NCI-H774 (cell line): Measurements from ENCODE around the gene TYMS.
"Not testable (repeated sequence)": the region's sequence is repeated elsewhere in the genome, so short reads cannot be mapped to it uniquely, and the experiment has no call there.

Experiments used
- DNase-seq: peaks from one replicate; lab custom pipeline; 2025; lab: John Stamatoyannopoulos, UW

TYMS gene

GRCh38 chr18:678482-679182 lies 21.2 kb downstream of the TYMS start:
- DNase-seq: no peak

- no peak for DNase-seq
Observed at GRCh38 chr18:679516-679915, 22.1 kb downstream of the TYMS start.

- no peak for DNase-seq
Observed at GRCh38 chr18:680392-680791, 22.9 kb downstream of the TYMS start.

GRCh38 chr18:681985-682384 lies 24.5 kb downstream of the TYMS start:
- DNase-seq: no peak

GRCh38 chr18:682416-682815 lies 25.0 kb downstream of the TYMS start:
- not testable (repeated sequence) for DNase-seq

- DNase-seq: no peak
Observed at GRCh38 chr18:682833-683232, 25.4 kb downstream of the TYMS start.

- DNase-seq: no peak
Observed at GRCh38 chr18:683531-683930, 26.1 kb downstream of the TYMS start.

GRCh38 chr18:685438-685837 lies 28.0 kb downstream of the TYMS start:
- DNase-seq: no peak

GRCh38 chr18:686339-687111 lies 29.1 kb downstream of the TYMS start:
- DNase-seq: no peak

- DNase-seq: no peak
Observed at GRCh38 chr18:688323-688722, 30.9 kb downstream of the TYMS start.

- DNase-seq: no peak
Observed at GRCh38 chr18:692824-693223, 35.4 kb downstream of the TYMS start.

- no peak for DNase-seq
Observed at GRCh38 chr18:693466-694187, 36.2 kb downstream of the TYMS start.

- DNase-seq: no peak
Observed at GRCh38 chr18:697012-697411, 39.6 kb downstream of the TYMS start.

GRCh38 chr18:697800-698199 lies 40.3 kb downstream of the TYMS start:
- no peak for DNase-seq

GRCh38 chr18:703213-703967 lies 45.9 kb downstream of the TYMS start:
- no peak for DNase-seq

- no peak for DNase-seq
Observed at GRCh38 chr18:706405-706804, 49.0 kb downstream of the TYMS start.

- DNase-seq: no peak
Observed at GRCh38 chr18:708096-708495, 50.6 kb downstream of the TYMS start.

- DNase-seq: no peak
Observed at GRCh38 chr18:709771-710170, 52.3 kb downstream of the TYMS start.

GRCh38 chr18:710418-711300 lies 53.2 kb downstream of the TYMS start:
- no peak for DNase-seq

- no peak for DNase-seq
Observed at GRCh38 chr18:711310-711656, 53.8 kb downstream of the TYMS start.

- peak; percentile 48 for DNase-seq
Observed at GRCh38 chr18:711657-712400, 54.4 kb downstream of the TYMS start.
